Measurements from ENCODE around the gene TBRG4. TPM values are rescaled to one million over a fixed set of nuclear protein-coding genes. Genes with fewer than 3 reads are reported as not detected.
A peak's percentile ranks its signal among the peaks of the same experiment; 100 is the strongest.

The TBRG4 gene
- total and polyA plus RNA-seq, 2 donors (not counting 3 experiments of a cell fraction or from before 2014, with no cell fraction given), result 43.7 to 56.7 TPM

DNA sequence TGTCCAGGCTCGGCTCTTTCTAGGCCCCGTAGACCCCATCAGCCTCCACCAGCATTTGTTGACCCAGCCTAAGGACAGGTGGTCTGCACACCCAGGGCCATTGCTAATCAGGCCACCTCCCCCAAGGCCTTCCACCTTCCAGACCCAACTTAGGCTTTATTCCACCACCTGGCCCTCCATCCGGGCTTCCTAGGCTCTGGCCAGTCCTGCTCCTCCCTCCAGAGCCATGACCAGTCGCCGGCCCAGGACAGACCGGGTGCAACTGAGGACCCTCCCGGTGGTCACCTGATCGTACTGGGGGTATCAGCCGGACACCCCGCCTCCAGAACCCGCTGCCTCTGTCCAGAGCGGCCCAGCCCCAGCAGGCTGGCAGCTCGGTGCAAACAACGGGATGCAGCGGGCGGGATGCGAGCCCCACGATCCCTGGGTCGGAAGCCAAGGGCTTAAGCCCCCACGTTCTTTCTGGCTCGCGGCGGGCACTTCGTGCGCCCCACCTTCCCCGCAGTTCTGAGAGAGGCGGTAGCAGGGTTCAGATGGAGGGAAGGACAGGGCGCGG is 23.3 kb downstream of the TBRG4 start:
- H3K9ac ChIP-seq (replicated peaks; ENCODE audit: extremely low read depth, insufficient read depth, low read length), result no peak overlapping the region
- dilution Hi-C loops (cut with MboI; ENCODE audit: extremely low pct_ligation_motif_present, low sequenced_read_pairs), result no loop called here
- no peak for TF ChIP-seq POLR2AphosphoS5 (IDR thresholded peaks at IDR 0.05; ENCODE audit: insufficient read depth, low read depth, low read length)
- TF ChIP-seq GATA2 (IDR thresholded peaks at IDR 0.05; ENCODE audit: insufficient read depth, insufficient read length, low read depth, low read length), result no peak
- TF ChIP-seq, protein P1, sequence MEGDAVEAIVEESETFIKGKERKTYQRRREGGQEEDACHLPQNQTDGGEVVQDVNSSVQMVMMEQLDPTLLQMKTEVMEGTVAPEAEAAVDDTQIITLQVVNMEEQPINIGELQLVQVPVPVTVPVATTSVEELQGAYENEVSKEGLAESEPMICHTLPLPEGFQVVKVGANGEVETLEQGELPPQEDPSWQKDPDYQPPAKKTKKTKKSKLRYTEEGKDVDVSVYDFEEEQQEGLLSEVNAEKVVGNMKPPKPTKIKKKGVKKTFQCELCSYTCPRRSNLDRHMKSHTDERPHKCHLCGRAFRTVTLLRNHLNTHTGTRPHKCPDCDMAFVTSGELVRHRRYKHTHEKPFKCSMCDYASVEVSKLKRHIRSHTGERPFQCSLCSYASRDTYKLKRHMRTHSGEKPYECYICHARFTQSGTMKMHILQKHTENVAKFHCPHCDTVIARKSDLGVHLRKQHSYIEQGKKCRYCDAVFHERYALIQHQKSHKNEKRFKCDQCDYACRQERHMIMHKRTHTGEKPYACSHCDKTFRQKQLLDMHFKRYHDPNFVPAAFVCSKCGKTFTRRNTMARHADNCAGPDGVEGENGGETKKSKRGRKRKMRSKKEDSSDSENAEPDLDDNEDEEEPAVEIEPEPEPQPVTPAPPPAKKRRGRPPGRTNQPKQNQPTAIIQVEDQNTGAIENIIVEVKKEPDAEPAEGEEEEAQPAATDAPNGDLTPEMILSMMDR (IDR thresholded peaks at IDR 0.05; ENCODE audit: extremely low read depth in 1 of 2, insufficient read depth in 1 of 2, low read depth in 1 of 2, low read length in 2 of 2), result no peak
- TF ChIP-seq JUN (IDR thresholded peaks at IDR 0.05; ENCODE audit: borderline replicate concordance, insufficient read depth, insufficient read length, low read depth), result no peak
- no peak for TF ChIP-seq POLR2A (IDR thresholded peaks at IDR 0.05; ENCODE audit: low read depth, low read length)
- no peak for TF ChIP-seq EZH2 (IDR thresholded peaks at IDR 0.05; ENCODE audit: borderline replicate concordance, low read depth, low read length, severe bottlenecking)
- no peak for TF ChIP-seq MYC (IDR thresholded peaks at IDR 0.05; ENCODE audit: low read depth, low read length)
- no peak for TF ChIP-seq FOS (IDR thresholded peaks at IDR 0.05; ENCODE audit: borderline replicate concordance, insufficient read depth, low read length)
- TF ChIP-seq, protein P2, sequence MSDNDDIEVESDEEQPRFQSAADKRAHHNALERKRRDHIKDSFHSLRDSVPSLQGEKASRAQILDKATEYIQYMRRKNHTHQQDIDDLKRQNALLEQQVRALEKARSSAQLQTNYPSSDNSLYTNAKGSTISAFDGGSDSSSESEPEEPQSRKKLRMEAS (IDR thresholded peaks at IDR 0.05; ENCODE audit: insufficient read depth, insufficient read length), result no peak
- no peaks in the 10 kb centered on the region for H3K36me3 ChIP-seq (ENCODE audit: control insufficient read depth in 2 of 2, extremely low read depth in 1 of 2, insufficient read depth in 2 of 2, low read length in 2 of 2)
- no peak for FAIRE-seq
- H3K9me3 ChIP-seq (replicated peaks; ENCODE audit: control insufficient read depth, insufficient read depth, low read length), result no peaks in the 10 kb centered on the region
- DNase-seq (ENCODE audit: low read depth, low spot score), result no peak
- no peak overlapping the region for H3K27ac ChIP-seq (ENCODE audit: insufficient read depth, low read depth, low read length)
- H3K4me1 ChIP-seq (ENCODE audit: control insufficient read depth, extremely low read depth, insufficient read depth, low read length), result no peaks in the 10 kb centered on the region
- H3K4me3 ChIP-seq (replicated peaks in 1 of 3; ENCODE audit: insufficient read depth in 1 of 3, low read depth in 1 of 3, low read length in 3 of 3), result peak overlapping the region in 1 of 3 experiments; percentile 48
- POLR2A ChIA-PET, result no interaction called here
- peaks cover 3 to 11% of the 10 kb centered on the region in 2 experiments for H3K27me3 ChIP-seq (ENCODE audit: control insufficient read depth in 2 of 2, insufficient read depth in 2 of 2, low read length in 2 of 2)
- no peaks in the 10 kb centered on the region for H4K20me1 ChIP-seq (replicated peaks; ENCODE audit: control insufficient read depth, extremely low read depth, insufficient read depth, low read length)
- no peak overlapping the region for H2AFZ ChIP-seq (ENCODE audit: low read depth, low read length)
- intact Hi-C loops (cut with micrococcal nuclease), result no loop called here
- no peaks in the 10 kb centered on the region for H3K79me2 ChIP-seq (ENCODE audit: control insufficient read depth, insufficient read depth, low read length)
- CTCF ChIA-PET, result interaction anchor here (1.6 to 2.4 kb wide), 2 partner anchors 114 to 115 kb away, joined by 9 to 10 read pairs; no protein-coding TSS in a partner anchor
- no TSS peak for BruUV-seq (replicated peaks)
- no peaks in the 10 kb centered on the region for H3K9me1 ChIP-seq (replicated peaks; ENCODE audit: control insufficient read depth, extremely low read depth, insufficient read depth, low read length)
- no peak overlapping the region for H3K4me2 ChIP-seq (ENCODE audit: insufficient read depth, low read length)
